GM12873 (cell line): ENCODE results near the gene ARHGAP27.

Source experiments
- CTCF ChIP-seq: IDR thresholded peaks from 2 replicates; pipeline ENCODE4 v1.5.1; 2012; ENCODE audit warnings: low read depth, mild to moderate bottlenecking, moderate library complexity, low read length, control low read depth; ENCODE audit not compliant: insufficient read depth; ENCODE audit errors: missing control alignments

ARHGAP27 gene

GRCh38 chr17:45366691-45367090 lies 66.0 kb downstream of the ARHGAP27 start:
- TF ChIP-seq CTCF = no peak

GRCh38 chr17:45366049-45366448 lies 66.6 kb downstream of the ARHGAP27 start:
- no peak for TF ChIP-seq CTCF

- TF ChIP-seq CTCF = no peak
Observed at GRCh38 chr17:45364531-45365390, 67.9 kb downstream of the ARHGAP27 start.

- TF ChIP-seq CTCF = no peak
Observed at GRCh38 chr17:45363498-45363897, 69.2 kb downstream of the ARHGAP27 start.

GRCh38 chr17:45361976-45362375 lies 70.7 kb downstream of the ARHGAP27 start:
- TF ChIP-seq CTCF = no peak

GRCh38 chr17:45361451-45361850 lies 71.2 kb downstream of the ARHGAP27 start:
- no peak for TF ChIP-seq CTCF

GRCh38 chr17:45357364-45357997 lies 75.2 kb downstream of the ARHGAP27 start:
- no peak for TF ChIP-seq CTCF
